Gastrocnemius medialis (tissue), 4 donors: ENCODE data around the gene GSG1.

Experiments
- POLR2A ChIP-seq, 2 donors: fragments of 450-650 bp; IDR thresholded peaks; one replicate each; pipeline ENCODE4 v1.6.1; 2017; ENCODE audit warnings: antibody characterized with exemption in 2 of 2, mild to moderate bottlenecking in 2 of 2, moderate library complexity in 2 of 2
- TF ChIP-seq, protein P1 (sequence below), 5 experiments: fragments of 450-650 bp in 3 of 5; fragments of 200-600 bp in 2 of 5; sonication (generic) in 2 of 5; IDR thresholded peaks in 4 of 5; conservative IDR thresholded peaks in 1 of 5; 1 replicate in 4 of 5; 2 replicates in 1 of 5; pipeline ENCODE4 v1.5.1; 2016 to 2019; ENCODE audit warnings: antibody characterized with exemption in 5 of 5, mild to moderate bottlenecking in 3 of 5, moderate library complexity in 3 of 5

DNA sequence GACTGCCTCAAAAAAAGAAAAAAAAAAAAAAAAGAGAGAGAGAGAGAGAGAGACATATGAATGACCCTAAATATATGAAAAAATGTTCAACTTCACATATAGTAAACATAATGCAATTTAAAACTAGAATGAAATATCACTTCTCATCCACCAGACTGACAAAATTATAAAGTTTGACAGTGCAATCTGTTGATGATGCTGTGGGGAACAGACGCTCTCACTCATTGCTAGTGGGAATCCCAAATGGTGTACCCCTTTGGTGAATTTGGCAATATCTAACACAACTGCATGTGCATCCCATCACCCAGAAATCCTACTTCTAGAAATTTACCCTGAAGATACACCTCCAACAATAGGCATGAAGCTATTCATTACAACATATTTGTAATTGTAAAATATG is 2.3 kb upstream of the GSG1 start:
- TF ChIP-seq, protein P1, sequence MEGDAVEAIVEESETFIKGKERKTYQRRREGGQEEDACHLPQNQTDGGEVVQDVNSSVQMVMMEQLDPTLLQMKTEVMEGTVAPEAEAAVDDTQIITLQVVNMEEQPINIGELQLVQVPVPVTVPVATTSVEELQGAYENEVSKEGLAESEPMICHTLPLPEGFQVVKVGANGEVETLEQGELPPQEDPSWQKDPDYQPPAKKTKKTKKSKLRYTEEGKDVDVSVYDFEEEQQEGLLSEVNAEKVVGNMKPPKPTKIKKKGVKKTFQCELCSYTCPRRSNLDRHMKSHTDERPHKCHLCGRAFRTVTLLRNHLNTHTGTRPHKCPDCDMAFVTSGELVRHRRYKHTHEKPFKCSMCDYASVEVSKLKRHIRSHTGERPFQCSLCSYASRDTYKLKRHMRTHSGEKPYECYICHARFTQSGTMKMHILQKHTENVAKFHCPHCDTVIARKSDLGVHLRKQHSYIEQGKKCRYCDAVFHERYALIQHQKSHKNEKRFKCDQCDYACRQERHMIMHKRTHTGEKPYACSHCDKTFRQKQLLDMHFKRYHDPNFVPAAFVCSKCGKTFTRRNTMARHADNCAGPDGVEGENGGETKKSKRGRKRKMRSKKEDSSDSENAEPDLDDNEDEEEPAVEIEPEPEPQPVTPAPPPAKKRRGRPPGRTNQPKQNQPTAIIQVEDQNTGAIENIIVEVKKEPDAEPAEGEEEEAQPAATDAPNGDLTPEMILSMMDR (IDR thresholded peaks at IDR 0.05 in 4 of 5, conservative IDR thresholded peaks at IDR 0.05 in 1 of 5), result no peak
- TF ChIP-seq POLR2A (IDR thresholded peaks at IDR 0.05), result no peak
